ENCODE results near the gene APLNR. TPM values are rescaled to one million over a fixed set of nuclear protein-coding genes. Genes with fewer than 3 reads are reported as not detected.

Gene APLNR
- total RNA-seq, 1 donor: not detected

DNA sequence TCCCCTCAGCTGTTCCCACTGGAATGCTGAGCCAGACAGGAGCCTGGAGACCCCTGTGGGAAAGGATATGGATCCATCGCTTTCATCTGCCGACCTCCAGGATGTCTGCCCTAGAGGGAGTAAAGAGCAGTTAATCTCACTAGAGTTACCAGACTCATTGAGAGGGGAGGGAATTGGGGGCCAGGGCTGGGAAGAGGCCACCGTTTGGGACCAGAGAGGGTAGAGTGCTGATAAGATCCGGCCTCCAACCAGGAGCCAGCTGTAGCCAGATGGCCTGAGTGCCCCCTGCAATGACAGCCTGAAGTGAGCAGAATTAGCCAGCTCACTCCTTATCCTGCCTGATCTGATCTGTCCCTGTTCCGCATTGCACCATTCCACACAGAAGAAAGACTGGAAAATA is 3.7 kb upstream of the APLNR start:
- TF ChIP-seq, protein P1, sequence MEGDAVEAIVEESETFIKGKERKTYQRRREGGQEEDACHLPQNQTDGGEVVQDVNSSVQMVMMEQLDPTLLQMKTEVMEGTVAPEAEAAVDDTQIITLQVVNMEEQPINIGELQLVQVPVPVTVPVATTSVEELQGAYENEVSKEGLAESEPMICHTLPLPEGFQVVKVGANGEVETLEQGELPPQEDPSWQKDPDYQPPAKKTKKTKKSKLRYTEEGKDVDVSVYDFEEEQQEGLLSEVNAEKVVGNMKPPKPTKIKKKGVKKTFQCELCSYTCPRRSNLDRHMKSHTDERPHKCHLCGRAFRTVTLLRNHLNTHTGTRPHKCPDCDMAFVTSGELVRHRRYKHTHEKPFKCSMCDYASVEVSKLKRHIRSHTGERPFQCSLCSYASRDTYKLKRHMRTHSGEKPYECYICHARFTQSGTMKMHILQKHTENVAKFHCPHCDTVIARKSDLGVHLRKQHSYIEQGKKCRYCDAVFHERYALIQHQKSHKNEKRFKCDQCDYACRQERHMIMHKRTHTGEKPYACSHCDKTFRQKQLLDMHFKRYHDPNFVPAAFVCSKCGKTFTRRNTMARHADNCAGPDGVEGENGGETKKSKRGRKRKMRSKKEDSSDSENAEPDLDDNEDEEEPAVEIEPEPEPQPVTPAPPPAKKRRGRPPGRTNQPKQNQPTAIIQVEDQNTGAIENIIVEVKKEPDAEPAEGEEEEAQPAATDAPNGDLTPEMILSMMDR (IDR thresholded peaks at IDR 0.05; ENCODE audit: insufficient read depth, low read depth, low read length): no peak
- no peak for DNase-seq (ENCODE audit: low read depth)
- H3K4me3 ChIP-seq (ENCODE audit: low read depth, low read length): no peak overlapping the region

DNA sequence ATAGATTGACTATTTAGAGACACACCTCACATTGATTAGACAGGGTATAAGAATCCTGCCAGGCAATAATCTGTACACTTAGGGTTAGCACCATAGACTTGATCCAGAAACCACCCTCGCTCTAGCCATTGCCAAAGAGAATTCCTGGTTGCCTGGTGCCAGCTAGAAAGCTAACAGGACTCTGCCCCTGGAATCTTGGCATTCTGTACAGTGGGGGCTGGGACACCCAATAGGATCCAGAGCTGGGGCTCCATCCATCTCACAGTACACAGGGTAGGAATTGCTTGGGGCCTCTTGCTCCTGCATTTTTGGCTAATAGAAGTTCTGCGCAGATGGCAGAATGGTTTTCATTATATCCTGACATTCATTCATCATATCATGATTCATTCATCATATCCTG is 3.0 kb upstream of the APLNR start:
- TF ChIP-seq, protein P1 (IDR thresholded peaks at IDR 0.05; ENCODE audit: insufficient read depth, low read depth, low read length): no peak
- no peak for DNase-seq (ENCODE audit: low read depth)

DNA sequence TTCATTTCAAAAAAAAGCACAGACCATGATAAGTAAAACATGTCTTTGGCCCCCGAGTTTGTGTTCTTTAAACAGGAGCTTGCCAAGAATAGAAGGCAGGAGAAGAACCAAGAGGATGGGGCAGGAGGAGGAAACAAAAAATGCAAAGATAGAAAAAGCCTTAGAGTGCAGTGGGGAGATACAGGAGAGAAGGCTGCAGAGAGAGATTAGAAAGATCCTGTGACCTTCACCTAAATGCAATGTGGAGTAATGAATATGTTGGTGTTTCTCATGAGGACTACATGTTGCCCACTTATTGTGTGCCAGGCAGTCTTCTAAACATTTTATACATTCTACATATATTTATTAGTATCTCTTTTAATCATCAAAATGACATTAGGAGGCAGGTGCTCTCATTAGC is 2.3 kb upstream of the APLNR start:
- DNase-seq (ENCODE audit: low read depth): no peak
- no peak overlapping the region for H3K4me3 ChIP-seq (ENCODE audit: low read depth, low read length)

More for the DNA sequence above, 3.0 kb upstream of the APLNR start:
- H3K4me3 ChIP-seq (ENCODE audit: low read depth, low read length): no peak overlapping the region

DNA sequence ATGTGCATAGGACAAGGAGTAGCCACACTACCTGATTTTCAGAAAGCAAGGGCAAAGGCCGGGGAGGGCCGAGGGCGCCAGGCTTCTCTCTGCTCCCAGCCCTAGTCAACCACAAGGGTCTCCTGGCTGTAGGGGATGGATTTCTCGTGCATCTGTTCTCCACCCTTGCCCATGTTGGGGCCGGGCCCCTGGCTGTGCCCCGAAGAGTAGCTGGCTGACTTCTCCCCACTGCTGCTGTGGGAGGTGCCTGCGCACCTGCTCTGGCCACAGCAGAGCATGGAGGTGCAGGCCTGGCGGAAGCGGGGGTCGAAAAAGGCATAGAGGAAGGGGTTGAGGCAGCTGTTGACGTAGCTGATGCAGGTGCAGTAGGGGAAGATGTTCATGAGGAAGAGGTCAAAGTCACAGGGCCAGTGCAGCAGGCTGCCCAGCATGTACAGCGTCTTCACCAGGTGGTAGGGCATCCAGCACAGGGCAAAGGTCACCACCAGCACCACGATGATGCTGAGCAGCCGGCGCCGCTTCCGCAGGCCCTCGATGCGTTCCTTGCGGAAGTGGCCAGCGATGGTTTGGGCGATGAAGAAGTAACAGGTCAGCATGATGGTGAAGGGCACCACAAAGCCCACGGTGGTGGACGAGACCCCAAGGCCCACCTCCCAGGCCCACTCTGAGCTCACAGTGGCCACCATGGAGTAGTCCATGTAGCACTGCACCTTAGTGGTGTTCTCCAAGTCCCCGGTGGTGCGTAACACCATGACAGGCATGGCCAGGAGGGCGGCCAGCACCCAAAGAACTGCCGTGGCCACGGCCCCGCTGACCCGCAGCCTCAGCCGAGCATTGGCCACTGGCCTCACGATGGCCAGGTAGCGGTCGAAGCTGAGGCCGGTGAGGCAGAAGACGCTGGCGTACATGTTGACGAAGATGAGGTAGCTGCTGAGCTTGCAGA is 1.0 kb downstream of the APLNR start:
- TF ChIP-seq, protein P1 (IDR thresholded peaks at IDR 0.05; ENCODE audit: insufficient read depth, low read depth, low read length): no peak
- no peak overlapping the region for H3K4me3 ChIP-seq (ENCODE audit: low read depth, low read length)
- no peak for DNase-seq (ENCODE audit: low read depth)

More for the DNA sequence above, 2.3 kb upstream of the APLNR start:
- TF ChIP-seq, protein P1 (IDR thresholded peaks at IDR 0.05; ENCODE audit: insufficient read depth, low read depth, low read length): no peak

DNA sequence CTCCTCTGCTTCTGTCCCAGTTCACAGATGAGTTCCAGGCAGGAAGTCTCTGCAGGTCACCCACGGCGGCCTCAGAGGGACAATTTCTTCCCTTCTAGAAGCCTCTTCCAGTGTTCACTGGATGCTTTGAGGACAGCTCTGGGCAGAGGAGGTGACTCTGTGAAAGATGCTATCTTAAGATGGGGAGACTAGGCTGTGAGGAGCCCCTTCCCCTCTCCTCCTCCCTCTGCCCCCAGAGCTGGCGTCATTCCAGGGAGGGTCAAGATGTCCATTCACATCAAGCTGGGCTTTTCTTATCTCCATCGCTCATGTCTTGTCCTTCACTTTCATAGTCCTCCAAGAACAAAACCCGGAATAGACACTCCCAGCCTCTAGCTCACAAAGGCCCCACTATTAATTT is 3.3 kb downstream of the APLNR start:
- TF ChIP-seq, protein P1 (IDR thresholded peaks at IDR 0.05; ENCODE audit: insufficient read depth, low read depth, low read length): no peak
- no peak for DNase-seq (ENCODE audit: low read depth)
- no peak overlapping the region for H3K4me3 ChIP-seq (ENCODE audit: low read depth, low read length)

DNA sequence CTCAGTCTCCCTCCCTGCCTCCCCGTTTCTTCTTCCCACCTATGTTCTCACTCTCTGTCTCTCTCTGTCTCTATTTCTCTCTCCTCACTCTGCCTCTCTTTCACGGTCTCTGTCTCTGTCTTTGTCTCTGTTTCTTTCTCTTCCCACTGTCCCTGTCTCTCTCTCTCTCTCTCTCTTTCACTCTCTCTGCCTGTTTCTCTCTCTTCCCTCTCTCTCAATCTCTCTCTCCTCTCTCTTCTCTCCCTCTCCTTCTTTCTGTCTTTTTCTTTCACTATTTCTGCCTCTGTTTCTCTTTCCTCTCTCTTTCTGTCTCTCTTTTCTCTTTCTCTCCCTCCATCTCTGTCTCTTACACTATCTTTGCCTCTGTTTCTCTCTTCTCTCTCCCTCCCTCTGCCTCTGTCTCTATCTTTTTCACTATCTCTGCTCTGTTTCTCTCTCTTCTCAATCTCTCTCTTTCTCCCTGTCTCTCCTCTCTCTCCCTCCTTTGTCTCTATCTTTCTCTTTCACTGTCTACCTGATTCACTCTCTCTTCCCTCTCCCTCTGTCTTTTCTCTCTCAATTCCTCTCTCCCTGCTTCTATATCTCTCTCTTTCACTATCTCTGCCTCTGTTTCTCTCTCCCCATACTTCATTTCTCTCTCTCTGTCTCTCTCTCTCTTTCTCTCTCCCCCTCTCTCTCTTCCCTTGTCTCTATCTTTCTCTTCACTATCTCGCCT is 5.4 kb downstream of the APLNR start:
- TF ChIP-seq, protein P1 (IDR thresholded peaks at IDR 0.05; ENCODE audit: insufficient read depth, low read depth, low read length): no peak
- H3K4me3 ChIP-seq (ENCODE audit: low read depth, low read length): no peak overlapping the region
- DNase-seq (ENCODE audit: low read depth): no peak

Data from fibroblast of villous mesenchyme (primary cell).